ENCODE data around the gene ZNF185. TPM values are rescaled to one million over a fixed set of nuclear protein-coding genes. Genes with fewer than 3 reads are reported as not detected.

Gene ZNF185
- total and polyA plus RNA-seq, 2 experiments from 2014 or later: 9.2 to 10.3 TPM

- Histone ChIP-seq H3K4me3 (no peak overlapping the region), H3K4me1 (ENCODE audit: low read depth) (peaks cover 2% of the 10 kb centered on the region), H3K27ac (no peak overlapping the region), H3K36me3 (no peaks in the 10 kb centered on the region), H3K9me3 (ENCODE audit: low read depth) (no peaks in the 10 kb centered on the region), H3K27me3 (no peaks in the 10 kb centered on the region)
- no peak for TF ChIP-seq CTCF (IDR thresholded peaks at IDR 0.05; ENCODE audit: low read depth, low read length)
- no peak for DNase-seq (ENCODE audit: low read depth in 1 of 2, low spot score in 1 of 2)
These were observed 3.1 kb downstream of the ZNF185 start for GRCh38 chrX:152900937-152901445.

- TF ChIP-seq CTCF (IDR thresholded peaks at IDR 0.05; ENCODE audit: low read depth, low read length): no peak
- Histone ChIP-seq H3K9me3 (ENCODE audit: low read depth) (no peaks in the 10 kb centered on the region), H3K27me3 (no peaks in the 10 kb centered on the region), H3K4me1 (ENCODE audit: low read depth) (peaks cover 8% of the 10 kb centered on the region), H3K36me3 (no peaks in the 10 kb centered on the region), H3K27ac (no peak overlapping the region), H3K4me3 (no peak overlapping the region)
- peak in 1 of 2 donors; percentile 12 for DNase-seq (ENCODE audit: low read depth in 1 of 2, low spot score in 1 of 2)
These were observed 4.1 kb downstream of the ZNF185 start for GRCh38 chrX:152901816-152902501.

GRCh38 chrX:152902502-152902820 lies 4.6 kb downstream of the ZNF185 start:
- DNase-seq (ENCODE audit: low read depth in 1 of 2, low spot score in 1 of 2): no peak
- H3K4me3 ChIP-seq: no peak overlapping the region
- peaks cover 8% of the 10 kb centered on the region for H3K4me1 ChIP-seq (ENCODE audit: low read depth)
- no peaks in the 10 kb centered on the region for H3K9me3 ChIP-seq (ENCODE audit: low read depth)
- no peaks in the 10 kb centered on the region for H3K36me3 ChIP-seq
- TF ChIP-seq CTCF (IDR thresholded peaks at IDR 0.05; ENCODE audit: low read depth, low read length): no peak
- H3K27me3 ChIP-seq: no peaks in the 10 kb centered on the region
- H3K27ac ChIP-seq: no peak overlapping the region

- H3K4me1 ChIP-seq (ENCODE audit: low read depth): peaks cover 8% of the 10 kb centered on the region
- no peaks in the 10 kb centered on the region for H3K27me3 ChIP-seq
- TF ChIP-seq CTCF (IDR thresholded peaks at IDR 0.05; ENCODE audit: low read depth, low read length): no peak
- H3K9me3 ChIP-seq (ENCODE audit: low read depth): no peaks in the 10 kb centered on the region
- no peak overlapping the region for H3K27ac ChIP-seq
- no peak for DNase-seq (ENCODE audit: low read depth in 1 of 2, low spot score in 1 of 2)
- H3K36me3 ChIP-seq: no peaks in the 10 kb centered on the region
- H3K4me3 ChIP-seq: no peak overlapping the region
These were observed 5.7 kb downstream of the ZNF185 start for GRCh38 chrX:152903589-152903988.

GRCh38 chrX:152904151-152905080 lies 6.5 kb downstream of the ZNF185 start:
- no peak overlapping the region for H3K4me3 ChIP-seq
- H3K9me3 ChIP-seq (ENCODE audit: low read depth): no peaks in the 10 kb centered on the region
- H3K36me3 ChIP-seq: no peaks in the 10 kb centered on the region
- H3K27me3 ChIP-seq: no peaks in the 10 kb centered on the region
- no peak overlapping the region for H3K27ac ChIP-seq
- TF ChIP-seq CTCF (IDR thresholded peaks at IDR 0.05; ENCODE audit: low read depth, low read length): peak; percentile 80
- peaks cover 8% of the 10 kb centered on the region for H3K4me1 ChIP-seq (ENCODE audit: low read depth)
- DNase-seq (ENCODE audit: low read depth in 1 of 2, low spot score in 1 of 2): peak; percentile 52 to 57

Data from cardiac muscle cell (in vitro differentiated cells and primary cell).